SKM-1 (cell line): ENCODE measurements around the gene PARP1.
"Not testable (repeated sequence)": the region's sequence is repeated elsewhere in the genome, so short reads cannot be mapped to it uniquely, and the experiment has no call there.

Source experiments
- DNase-seq: peaks from one replicate; lab custom pipeline; 2025; ENCODE audit not compliant: unreplicated experiment; lab: John Stamatoyannopoulos, UW

PARP1 gene

DNA sequence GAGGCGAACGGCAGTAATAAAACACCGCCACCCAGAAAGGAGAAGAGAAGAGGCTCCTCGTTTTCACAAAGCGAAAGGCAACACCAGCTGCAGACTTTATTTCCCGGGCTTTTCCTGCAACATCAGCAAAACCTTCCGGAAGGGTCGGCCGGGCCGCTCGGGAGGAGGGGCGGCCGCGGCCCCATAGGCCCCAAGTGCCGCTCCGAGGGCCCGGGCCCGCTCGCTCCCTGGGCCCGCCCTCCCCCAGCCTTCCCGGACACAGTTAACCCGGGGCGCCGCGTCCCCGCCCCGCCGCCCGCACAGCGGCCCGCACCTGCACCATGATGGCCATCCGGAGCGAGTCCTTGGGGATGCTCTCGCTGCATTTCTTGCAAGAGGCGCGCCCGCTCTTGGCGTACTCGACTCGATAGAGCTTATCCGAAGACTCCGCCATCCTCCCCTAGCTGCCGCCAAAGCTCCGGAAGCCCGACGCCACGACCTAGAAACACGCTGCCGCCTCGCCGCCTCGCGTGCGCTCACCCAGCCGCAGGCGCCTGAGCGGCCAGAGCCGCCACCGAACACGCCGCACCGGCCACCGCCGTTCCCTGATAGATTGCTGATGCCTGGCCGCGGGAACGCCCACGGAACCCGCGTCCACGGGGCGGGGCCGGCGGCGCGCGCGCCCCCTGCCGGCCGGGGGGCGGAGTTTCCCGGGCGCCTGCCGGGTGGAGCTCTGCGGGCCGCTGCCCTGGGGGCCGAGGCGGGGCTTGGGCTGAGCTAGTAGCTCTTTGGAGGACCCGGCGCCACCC lies at the start of gene PARP1:
TSS of gene PARP1 (minus strand) at position 597 of the 788 bp plus-strand sequence. CDS start at position 433, 164 bp downstream.
- peak; percentile 90 for DNase-seq

DNA sequence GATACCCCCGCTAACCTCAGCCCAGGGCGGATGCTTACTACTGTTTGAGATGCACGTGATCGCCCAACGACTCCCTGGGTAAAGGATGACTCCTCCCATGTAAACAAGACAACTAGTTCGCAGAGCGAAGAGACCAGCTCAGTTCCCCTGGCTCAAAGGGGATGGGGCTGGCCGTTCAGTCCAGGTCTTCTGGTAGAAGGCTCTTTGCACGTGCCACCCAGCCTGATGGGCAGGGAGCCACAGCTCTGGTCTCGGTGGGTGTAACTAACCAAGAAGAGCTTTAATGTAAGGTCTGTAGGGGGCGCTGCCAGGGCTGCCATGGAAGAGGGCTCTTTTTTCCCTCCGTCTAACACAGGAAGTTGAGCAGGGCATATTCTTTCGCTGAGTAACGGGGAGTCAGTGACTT lies 49.4 kb upstream of the PARP1 start:
- DNase-seq = no peak

DNA sequence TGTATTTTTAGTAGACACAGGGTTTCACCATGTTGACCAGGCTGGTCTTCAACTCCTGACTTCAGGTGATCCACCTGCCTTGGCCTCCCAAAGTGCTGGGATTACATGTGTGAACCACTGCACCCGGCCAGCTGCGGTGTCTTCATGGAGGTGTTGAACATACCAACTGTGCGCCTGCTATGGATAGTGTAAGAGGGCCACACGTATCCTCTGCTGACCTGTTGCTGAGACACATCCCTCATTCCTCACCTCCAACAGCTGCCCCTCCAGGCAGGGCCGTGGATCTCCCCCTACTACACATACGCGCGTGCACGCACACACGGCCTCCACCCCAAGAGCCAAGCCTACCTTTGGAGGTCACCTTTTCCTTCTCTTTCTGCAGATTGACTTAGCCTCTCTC lies 48.0 kb upstream of the PARP1 start:
- no peak for DNase-seq

DNA sequence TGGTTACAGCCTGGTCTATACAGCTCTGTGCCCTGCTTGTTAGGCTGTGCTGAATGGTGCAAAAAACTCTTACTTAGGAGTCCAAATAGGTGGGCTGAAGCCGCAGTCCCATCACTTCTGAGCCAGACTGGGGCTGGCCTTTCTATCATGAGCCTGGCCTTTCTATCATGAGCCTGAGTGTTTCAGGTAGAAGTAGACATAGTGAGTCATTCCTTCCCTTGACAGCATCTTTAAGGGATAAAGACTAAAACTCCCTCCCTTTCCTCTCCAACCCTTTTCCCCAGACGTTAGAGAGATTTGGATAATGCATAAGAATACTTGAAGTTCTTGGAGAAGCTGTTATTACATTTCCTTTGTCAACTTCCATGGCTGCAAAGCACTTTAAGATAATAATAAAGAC lies 46.5 kb upstream of the PARP1 start:
- no peak for DNase-seq

DNA sequence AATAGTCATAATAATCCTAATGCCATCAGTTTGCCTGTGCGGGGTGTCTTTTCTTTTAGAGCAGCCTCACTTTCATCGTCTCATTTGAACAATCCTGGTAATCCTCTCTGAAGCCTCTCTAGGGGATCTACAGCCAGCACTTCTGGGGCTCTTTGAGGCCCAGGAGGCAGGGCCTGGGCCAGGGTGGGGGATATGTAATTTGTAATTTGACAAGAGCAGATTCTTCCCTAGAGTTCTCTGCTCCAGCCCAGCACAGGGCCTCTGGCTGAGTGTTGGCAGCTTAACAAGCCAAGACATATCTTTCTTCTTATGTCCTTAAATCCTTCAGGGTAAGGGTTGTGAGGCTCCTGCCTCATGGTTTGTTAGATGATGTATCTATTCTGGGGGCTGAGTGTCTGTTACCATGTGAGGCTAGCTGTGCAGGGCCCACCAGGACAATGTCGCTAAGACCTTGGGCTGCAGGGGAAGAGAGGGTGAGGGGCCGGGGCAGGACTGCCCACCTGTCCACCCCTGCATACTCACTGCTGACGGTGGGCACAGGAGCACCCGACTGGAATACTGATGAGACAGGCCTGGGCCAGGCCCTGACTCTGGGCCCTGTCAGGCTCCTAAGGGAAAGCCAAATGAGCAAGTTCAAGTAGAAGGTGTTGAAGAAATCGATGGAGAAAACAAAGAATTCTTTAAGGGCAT lies 45.3 kb upstream of the PARP1 start:
- no peak for DNase-seq

DNA sequence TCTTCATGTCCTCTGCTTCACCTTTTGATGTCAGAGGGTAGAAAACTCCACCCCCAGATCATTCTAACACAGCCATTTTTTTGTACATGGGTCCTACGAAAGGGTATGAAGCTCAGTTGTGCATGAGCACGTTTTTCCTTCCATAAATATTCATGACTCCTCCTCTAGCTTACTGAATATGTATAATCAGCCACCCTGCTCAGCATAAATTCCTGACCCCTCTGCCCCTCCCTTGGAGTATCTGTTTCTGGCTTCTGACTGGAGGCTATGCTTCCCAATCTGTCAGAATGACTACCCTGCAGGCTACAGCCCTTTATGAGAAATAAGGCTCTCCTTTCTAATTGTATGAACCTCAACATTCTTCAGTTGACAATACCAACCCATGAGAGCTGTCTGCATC lies 42.8 kb upstream of the PARP1 start:
- no peak for DNase-seq

DNA sequence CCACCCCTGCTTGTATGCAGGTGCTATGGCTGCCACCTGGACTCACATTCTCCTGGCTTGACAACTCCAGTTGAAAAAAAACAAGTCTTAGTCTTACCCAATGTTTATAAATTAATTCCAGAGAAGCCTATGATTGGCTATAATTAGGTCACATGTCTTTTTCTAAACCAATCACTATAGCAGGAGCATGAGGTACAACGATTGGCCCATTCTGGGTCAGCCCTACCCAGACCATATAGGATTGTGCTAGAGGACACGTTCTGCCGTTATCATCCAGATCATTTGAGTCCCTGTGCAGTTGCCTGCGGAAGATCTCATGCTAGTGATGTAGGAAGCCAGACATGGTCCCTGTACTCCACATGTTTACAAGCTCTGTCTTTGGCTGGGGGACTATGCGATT lies 41.9 kb upstream of the PARP1 start:
- DNase-seq = no peak

DNA sequence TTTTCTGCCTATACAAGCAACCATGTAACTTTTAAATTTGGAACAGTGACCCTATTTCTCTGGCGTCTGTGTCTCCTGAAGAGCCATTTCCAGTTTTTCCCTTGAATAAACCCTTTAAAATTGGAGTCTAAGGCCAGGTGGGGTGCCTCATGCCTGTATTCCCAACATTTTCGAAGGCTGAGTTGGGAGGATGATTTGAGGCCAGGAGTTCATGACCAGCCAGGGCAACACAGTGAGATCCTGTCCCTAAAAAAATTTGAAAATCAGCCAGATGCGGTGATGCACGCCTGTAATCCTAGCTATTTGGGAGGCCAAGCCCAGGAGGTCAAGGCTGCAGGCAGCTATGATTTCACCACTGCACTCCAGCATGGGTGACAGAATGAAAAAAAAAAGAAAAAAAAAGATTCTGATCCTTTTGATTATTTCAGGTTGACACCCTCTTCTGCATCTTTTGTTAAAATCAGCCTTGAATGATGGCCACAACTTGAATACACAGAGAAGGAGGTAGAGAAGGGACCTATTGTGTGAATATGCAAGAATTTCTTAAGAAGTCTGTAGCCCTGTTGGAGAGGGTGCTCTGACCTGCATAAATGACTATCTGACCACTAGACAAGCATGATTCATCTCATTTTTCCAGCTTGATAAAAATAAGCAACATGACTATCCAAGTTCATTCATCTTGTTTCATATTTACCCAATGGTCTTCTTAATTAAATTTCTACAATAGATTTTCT lies 40.2 kb upstream of the PARP1 start:
- no peak for DNase-seq

DNA sequence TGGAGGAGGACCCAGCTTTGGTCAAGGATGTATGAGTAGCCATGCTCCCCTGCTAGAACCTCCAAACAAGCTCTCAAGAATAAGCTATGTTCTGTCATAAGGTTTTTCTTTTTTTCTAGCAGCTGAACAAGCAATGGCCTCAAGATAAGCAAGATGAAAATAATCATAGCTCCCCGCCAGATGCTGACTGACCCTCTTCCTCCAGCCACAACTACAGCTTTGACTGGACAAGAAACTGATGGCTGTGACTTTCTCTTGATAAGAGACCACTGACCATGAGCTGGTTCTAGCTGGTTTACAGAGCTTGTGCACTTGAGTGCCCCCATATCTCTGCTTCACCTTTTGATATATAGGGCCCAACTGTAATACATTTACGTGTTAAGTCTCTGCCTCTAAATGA lies 38.2 kb upstream of the PARP1 start:
- no peak for DNase-seq

DNA sequence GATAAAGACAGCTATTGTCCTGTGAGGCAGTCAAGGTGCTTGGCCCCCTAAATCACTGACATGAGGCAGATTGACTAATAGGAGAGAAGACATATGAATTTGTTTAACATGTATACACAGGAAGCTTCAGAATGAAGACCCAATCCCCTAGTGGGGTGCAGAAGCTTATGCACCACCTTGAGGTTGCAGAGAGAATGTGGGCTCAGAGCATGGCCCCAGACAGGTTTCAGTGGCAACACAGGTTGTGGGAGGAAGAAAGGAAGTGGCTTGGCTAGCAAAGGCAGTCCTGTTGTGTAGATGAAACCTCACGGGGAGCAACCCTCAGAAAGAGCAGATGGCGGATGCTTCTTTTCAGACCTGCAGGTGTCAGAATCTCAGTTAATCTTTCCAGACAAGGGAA lies 37.0 kb upstream of the PARP1 start:
- no peak for DNase-seq

DNA sequence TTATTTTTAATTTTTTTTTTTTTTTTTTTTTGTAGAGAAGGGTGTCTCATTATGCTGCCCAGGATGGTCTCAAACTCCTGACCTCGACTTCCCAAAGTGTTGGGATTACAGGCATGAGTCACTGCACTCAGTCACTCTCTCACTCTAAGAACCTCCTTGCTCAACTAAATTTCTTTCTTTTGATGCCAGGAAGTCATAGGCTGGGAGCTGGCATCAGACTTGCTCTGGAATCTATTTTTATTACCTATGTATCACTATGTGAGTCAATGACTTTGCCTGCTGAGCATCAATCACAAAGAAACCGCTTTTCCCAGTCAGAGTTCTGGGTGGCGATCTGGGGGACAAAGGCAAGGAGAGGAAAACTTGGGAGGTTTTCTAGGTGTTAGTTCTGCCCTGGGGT lies 35.5 kb upstream of the PARP1 start:
- no peak for DNase-seq

DNA sequence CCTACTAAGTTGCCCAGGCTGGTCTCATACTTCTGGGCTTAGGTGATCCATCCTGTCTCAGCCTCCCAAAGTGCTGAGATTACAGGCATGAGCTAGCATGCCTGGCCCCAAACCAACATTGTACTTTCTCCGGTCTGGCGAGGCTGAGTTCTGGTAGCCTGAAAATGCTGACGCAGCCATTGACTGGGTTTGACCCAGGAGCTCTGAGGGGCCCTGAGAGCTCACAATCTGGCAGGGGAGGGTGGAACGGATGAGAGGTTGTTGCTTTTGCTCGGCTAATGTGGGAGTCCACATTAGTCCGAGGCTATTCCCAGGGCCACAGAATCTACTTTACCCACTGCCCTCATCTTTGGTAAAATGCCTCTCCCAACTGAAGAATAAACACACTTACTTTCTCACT lies 35.1 kb upstream of the PARP1 start:
- no peak for DNase-seq

DNA sequence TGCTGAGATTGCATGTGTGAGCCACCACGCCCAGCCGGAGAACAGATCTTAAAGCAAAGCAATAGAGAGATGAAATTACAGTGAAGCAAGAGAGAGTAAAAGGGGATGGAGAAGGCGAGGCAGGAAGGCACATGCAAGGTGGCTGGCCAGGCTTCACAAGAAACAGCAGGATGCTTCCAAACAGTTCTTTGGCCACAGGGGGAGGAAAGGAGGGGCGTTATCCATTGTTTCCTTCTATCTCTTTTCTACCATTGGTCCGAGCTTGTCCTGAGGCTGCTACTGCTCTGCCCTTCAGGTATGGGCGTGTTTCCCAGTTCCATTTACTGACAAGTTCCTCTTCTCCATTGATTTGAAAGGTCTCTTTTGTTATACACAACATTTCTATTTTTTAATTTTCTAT lies 33.7 kb upstream of the PARP1 start:
- DNase-seq = no peak

DNA sequence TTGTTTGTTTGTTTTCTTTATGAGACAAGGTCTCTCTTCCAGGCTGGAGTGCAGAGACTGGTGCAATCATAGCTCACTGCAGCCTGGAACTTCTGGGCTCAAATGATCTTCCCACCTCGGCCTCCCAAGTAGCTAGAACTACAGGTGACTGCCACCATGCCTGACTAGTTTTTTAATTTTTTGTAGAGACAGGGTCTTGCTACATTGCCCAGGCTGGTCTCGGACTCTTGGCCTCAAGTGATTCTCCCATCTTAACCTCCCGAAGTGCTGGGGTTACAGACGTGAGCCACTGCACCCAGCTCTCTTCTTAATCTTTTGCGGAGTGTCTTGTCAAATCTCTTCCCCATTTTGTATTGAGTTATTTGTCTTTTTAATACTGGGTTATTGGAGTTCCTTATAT lies 32.6 kb upstream of the PARP1 start:
- no peak for DNase-seq

DNA sequence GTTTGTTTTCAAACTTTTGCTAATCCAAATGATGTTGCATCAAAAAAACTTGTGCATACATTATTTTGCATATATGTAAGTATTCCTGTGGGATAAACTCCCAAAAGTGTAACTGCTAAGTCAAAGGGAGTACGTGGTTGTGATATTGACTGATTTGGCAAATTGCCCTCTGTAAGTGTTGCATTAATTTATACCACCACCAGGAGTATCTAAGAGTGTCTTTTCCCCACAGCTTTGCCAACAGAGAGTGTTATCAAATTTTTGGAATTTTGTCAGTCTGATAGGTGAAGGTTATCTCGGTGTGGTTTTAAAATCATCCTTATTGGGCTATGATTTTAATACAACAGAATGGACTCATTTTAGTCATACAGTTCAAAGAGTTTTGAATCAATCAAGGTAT lies 30.1 kb upstream of the PARP1 start:
- no peak for DNase-seq

DNA sequence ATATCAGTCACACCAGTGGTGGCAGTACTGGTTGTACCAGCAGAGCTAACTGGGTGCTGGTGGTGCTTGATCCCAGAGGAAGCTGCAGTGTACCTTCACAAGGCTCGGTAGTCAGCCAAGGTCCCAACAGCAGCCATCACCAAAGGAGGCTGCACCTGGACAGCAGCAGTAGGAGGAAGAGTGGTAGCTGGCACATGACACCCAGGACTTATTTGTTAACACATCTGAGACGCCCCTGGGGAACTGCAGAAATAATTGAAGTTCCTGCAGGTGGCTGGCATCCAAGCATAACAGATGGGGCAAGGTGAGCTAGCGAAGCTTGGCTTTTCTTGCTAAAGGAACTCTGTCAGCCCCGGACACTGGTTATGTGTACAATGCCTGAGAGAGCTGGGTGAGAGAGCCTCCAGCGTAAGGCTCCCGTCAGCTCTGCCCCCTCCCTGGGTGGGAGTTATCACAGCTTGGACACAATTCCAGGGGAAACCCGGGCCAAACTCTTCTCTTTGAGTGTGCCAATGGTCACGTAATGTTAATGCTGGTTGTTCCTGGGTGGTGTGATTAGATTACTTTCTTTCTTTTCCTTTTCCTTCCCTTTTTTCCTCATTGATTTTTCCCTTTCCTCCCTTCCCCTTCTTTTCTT lies 29.1 kb upstream of the PARP1 start:
- no peak for DNase-seq

DNA sequence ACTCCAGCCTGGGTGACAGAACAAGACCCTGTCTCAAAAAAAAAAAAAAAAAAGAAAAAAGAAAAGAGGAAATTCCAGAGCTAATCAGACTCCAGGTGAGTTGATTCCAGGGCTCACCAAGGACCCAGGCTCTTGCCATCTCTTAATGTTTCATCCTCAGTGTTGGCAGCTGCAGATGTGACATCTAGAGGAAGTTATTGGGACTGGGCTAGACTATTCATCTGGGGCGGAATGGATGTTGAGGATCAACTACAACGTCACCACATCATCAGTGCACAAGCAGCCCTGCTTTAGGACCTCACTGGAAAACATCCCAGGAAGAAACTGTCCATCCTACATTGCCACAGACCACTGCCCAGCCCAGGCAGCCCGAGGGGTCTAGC lies 28.6 kb upstream of the PARP1 start:
- no peak for DNase-seq

DNA sequence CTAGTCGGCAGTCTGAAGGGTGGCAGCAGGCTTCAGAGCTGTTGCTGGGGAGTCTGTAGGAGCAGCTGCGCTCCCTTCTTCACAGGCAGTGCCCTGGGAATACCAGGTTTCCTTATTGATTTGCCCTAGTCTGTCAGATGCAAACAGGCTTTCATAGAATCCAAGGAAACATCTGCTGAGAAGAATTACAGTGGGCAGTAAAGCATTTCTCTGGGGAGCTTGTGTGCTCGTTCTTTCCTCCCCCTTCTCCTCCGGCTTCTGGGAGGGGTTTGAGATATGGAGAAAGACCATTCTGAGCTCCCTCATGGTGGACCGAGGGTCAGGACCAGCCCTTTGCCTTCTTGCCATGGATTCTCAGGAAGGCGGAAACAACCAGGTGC lies 25.4 kb upstream of the PARP1 start:
- DNase-seq = no peak

DNA sequence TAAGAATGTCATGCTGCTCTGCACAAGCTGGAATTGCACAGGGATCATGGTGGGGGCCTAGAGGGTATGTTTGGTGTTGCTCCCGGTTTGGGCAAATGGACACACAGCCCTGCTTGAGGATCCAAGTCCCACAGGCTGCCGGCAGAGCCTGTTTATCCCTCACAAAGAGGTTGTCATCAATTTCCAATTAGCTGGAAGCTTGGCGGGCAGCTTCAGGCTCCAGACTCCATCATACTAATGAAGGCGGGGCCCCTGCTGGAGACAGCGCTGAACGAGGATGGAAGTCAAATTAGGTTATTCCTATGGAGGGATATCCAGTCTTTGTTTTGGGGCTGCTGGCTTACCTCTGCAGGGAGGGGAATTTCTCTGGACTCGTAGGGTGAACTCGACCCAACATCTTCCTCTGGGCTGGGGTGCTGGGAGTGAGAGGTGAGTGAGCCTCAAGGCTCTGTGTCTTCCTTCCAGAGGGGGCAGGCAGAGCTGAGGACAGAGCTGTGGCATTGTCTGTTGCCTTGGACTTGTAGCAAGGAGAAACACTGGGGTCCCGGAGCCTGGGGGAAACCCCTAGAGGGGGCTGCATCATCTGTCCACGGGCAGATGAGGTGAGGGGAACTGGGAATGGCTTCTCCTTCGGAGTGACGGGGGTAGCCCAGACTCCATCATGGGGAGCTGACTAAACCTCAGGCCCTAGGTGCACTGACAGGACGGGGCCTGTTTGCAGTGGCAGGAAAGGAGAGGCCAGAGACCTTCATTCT lies 24.9 kb upstream of the PARP1 start:
- DNase-seq = no peak

DNA sequence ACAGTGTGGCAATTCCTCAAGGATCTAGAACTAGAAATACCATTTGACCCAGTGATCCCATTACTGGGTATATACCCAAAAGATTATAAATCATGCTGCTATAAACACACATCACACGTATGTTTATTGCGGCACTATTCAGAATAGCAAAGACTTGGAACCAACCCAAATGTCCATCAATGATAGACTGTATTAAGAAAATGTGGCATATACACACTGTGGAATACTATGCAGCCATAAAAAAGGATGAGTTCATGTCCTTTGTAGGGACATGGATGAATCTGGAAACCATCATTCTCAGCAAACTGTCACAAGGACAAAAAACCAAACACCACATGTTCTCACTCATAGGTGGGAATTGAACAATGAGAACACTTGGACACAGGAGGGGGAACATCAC lies 24.0 kb upstream of the PARP1 start:
- not testable (repeated sequence) for DNase-seq
